A673 (cell line): ENCODE measurements around the gene TJAP1. TPM values are rescaled to one million over a fixed set of nuclear protein-coding genes. Genes with fewer than 3 reads are reported as not detected.

ENCODE experiments used
- Bru-seq: library from RNA; stranded (reverse); fragments of 400-500 nt; gene quantifications from one replicate; lab custom pipeline; 2021; lab: Mats Ljungman, UMichigan
- BruChase-seq, 2 experiments: library from RNA; stranded (reverse); fragments of 400-500 nt; gene quantifications; one replicate each; lab custom pipeline; 2021; lab: Mats Ljungman, UMichigan
- BruUV-seq: library from RNA; stranded (reverse); fragments of 400-500 nt; replicated peaks from 2 replicates; lab custom pipeline; 2021; lab: Mats Ljungman, UMichigan
- CTCF ChIA-PET: fragments of 300-600 bp; sonication (Branson Sonifier 250); formaldehyde crosslinking; loops from one replicate; lab custom pipeline; 2022; ENCODE audit warnings: antibody characterized with exemption; lab: Charles Lee
- POLR2A ChIA-PET: fragments of 300-600 bp; sonication (Branson Sonifier 250); formaldehyde crosslinking; loops from one replicate; lab custom pipeline; 2022; ENCODE audit warnings: antibody characterized with exemption; ENCODE audit not compliant: low non-redundant PET; lab: Charles Lee
- DNase-seq: peaks from one replicate; pipeline ENCODE4 v3.0.0-alpha.2; 2015; ENCODE audit warnings: low spot score
- H3K27ac ChIP-seq: fragments of 200-600 bp; sonication (generic); 2 replicates; pipeline ENCODE4 v1.5.1; 2016; ENCODE audit warnings: mixed run types, low read depth, mild to moderate bottlenecking, mixed read lengths, antibody characterized with exemption, low read length; ENCODE audit not compliant: poor library complexity, severe bottlenecking
- H3K27me3 ChIP-seq: fragments of 200-600 bp; sonication (generic); replicated peaks from 2 replicates; pipeline ENCODE4 v1.6.1; 2017; ENCODE audit warnings: mixed run types, low read depth, mild to moderate bottlenecking, mixed read lengths, antibody characterized with exemption, low read length; ENCODE audit not compliant: insufficient read depth, poor library complexity
- H3K36me3 ChIP-seq: fragments of 200-600 bp; sonication (generic); 2 replicates; pipeline ENCODE4 v1.6.1; 2016; ENCODE audit warnings: mixed run types, mild to moderate bottlenecking, mixed read lengths, antibody characterized with exemption, low read length; ENCODE audit not compliant: insufficient read depth, poor library complexity, severe bottlenecking
- H3K4me1 ChIP-seq: fragments of 200-600 bp; sonication (generic); 2 replicates; pipeline ENCODE4 v1.6.1; 2017; ENCODE audit warnings: mixed run types, mild to moderate bottlenecking, mixed read lengths, antibody characterized with exemption, low read length; ENCODE audit not compliant: insufficient read depth, poor library complexity, severe bottlenecking
- H3K4me3 ChIP-seq: fragments of 200-600 bp; sonication (generic); 2 replicates; pipeline ENCODE4 v1.5.1; 2016; ENCODE audit warnings: low read depth, mixed run types, mild to moderate bottlenecking, mixed read lengths, low read length; ENCODE audit not compliant: poor library complexity, severe bottlenecking
- H3K9me3 ChIP-seq: fragments of 200-600 bp; sonication (generic); 2 replicates; pipeline ENCODE4 v1.6.1; 2016; ENCODE audit warnings: mixed run types, low read depth, mild to moderate bottlenecking, mixed read lengths, antibody characterized with exemption, low read length; ENCODE audit not compliant: poor library complexity, severe bottlenecking
- CTCF ChIP-seq: fragments of 300-800, 200-600 bp; sonication (generic); conservative IDR thresholded peaks from 2 replicates; pipeline ENCODE4 v1.5.1; 2017; ENCODE audit warnings: low read depth, mild to moderate bottlenecking, antibody characterized with exemption, low read length, moderate library complexity, mixed read lengths
- EZH2 ChIP-seq: fragments of 200-600 bp; sonication (generic); IDR thresholded peaks from 2 replicates; pipeline ENCODE4 v1.6.1; 2017; ENCODE audit warnings: borderline replicate concordance, low read depth, mild to moderate bottlenecking, mixed read lengths, antibody characterized with exemption, low read length; ENCODE audit not compliant: poor library complexity, severe bottlenecking
- intact Hi-C: fragments of 100-400 bp; cut with micrococcal nuclease; formaldehyde crosslinking; loops from one replicate; pipeline ENCODE4 v1.10.0; 2022; ENCODE audit not compliant: unreplicated experiment
- long read RNA-seq: library from polyadenylated mRNA; stranded (forward); transcript quantifications from one replicate; pipeline ENCODE4 v2.0.0, GENCODE V29; 2022
- total RNA-seq: library from RNA; stranded (reverse); gene quantifications from 2 replicates; pipeline ENCODE4 v1.2.3, GENCODE V29; 2021

TJAP1 gene
- total RNA-seq: 39.1 and 46.0 TPM in 2 replicates
- percentile 70 among the genes with signal in this experiment for Bru-seq, nascent RNA
- BruChase-seq, experiment 1, labeled RNA remaining after a 2-hour chase: percentile 69 among the genes with signal in this experiment
- BruChase-seq, experiment 2, labeled RNA remaining after a 6-hour chase: percentile 70 among the genes with signal in this experiment
- long read RNA-seq, transcript TJAP1-205 (10 exons, 2,665 nt): major isoform, 7 of 79 reads
- long read RNA-seq, partial matches to known transcripts: 9 of 79 reads
- long read RNA-seq, other reads (novel, unspliced or antisense): 59 of 79 reads

DNA sequence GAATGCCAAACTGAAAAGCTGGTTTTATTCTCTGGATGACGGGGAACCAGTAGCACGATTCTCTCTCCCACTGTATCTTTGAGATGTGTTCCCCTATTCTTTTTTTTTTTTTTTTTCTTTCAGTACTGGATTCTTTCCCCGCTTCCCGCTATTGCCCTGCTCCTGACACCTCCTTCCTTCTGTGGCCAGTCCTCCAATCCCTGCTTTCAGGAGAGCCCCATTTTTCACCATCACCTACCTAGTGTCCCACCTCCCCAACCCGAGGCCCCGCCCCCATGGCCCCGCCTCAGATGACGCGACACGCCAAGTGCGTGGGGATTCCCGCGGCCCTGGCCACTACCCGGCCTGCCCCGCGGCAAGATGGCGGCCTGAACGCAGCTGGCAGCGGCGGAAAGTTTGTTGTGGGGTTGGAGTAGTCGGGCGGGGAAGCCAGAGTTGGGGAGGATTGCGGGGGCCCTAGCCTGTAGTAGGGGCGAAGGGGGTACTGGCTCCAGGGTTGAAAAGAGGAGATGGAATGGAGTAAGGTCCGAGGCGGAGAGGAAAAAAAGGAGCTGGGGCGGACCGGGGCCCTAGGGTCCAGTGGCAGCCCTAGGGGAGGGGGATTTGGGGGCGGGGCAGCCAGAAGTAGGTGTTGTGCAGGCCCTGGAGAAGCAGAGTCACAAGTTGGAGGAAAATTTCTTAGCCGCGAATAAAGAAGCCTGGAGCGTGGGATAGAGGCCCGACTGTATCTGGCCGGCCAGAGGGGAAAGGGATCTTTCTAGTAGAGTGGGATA, at the start of gene TJAP1:
TSS of gene TJAP1 (plus strand) at position 336 of the 773 bp plus-strand sequence. CDS start 21,432 bp downstream, outside the sequence.
- ChIA-PET POLR2A (interaction anchor here (0.6 to 0.7 kb wide), 2 partner anchors 353 to 611 kb away, joined by 5 to 6 read pairs; no protein-coding TSS in a partner anchor), CTCF (interaction anchor here (0.5 to 0.7 kb wide), 2 partner anchors 16 to 218 kb away, joined by 3 read pairs; no protein-coding TSS in a partner anchor)
- H3K4me1 ChIP-seq: peaks cover 33% of the 10 kb centered on the region
- TF ChIP-seq CTCF (no peak), EZH2 (no peak)
- no peaks in the 10 kb centered on the region for H3K9me3 ChIP-seq
- peak within 1 kb of the TSS; percentile 74 for H3K4me3 ChIP-seq
- no peaks in the 10 kb centered on the region for H3K36me3 ChIP-seq
- DNase-seq: peak; percentile 94
- no peaks in the 10 kb centered on the region for H3K27me3 ChIP-seq
- intact Hi-C loops: no loop called here
- H3K27ac ChIP-seq: peak within 1 kb of the TSS; percentile 89
- BruUV-seq: no TSS peak

DNA sequence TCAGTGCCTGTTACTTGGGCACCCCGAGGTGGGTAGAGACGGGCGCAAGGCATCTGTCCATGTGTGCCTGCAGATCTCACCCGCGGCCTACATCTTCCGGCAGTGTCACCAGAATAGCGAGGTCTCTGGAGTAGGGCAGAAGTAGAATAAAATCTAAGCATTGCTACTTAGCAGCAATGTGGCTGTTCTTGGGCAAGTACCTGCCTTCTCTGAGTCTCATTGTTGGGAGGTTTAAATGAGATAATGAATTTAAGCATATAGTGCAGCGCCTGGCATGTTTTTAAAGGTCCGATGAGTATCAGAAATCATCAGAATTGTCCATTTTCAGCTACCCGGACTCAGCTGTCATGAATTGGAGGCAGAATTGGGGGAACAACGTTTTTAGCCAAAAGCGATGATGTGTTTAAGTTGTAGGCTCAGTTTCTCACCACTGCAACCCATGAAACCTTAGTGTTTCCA, 49.2 kb upstream of the TJAP1 start:
- BruUV-seq: TSS peak; percentile 57
- H3K27ac ChIP-seq: peak overlapping the region; percentile 86
- H3K4me3 ChIP-seq: peak overlapping the region; percentile 79
- no peaks in the 10 kb centered on the region for H3K27me3 ChIP-seq
- ChIA-PET POLR2A (interaction anchor here (0.6 kb wide), 1 partner anchor 9 kb away, joined by 3 read pairs; no protein-coding TSS in a partner anchor), CTCF (no interaction called here)
- TF ChIP-seq CTCF (no peak), EZH2 (no peak)
- H3K36me3 ChIP-seq: no peaks in the 10 kb centered on the region
- no peak for DNase-seq
- intact Hi-C loops: no loop called here
- no peaks in the 10 kb centered on the region for H3K9me3 ChIP-seq
- H3K4me1 ChIP-seq: peaks cover 8% of the 10 kb centered on the region

GRCh38 chr6:43428874-43429273, 48.5 kb upstream of the TJAP1 start:
- no TSS peak for BruUV-seq
- TF ChIP-seq CTCF: no peak
- TF ChIP-seq EZH2: no peak
- peaks cover 8% of the 10 kb centered on the region for H3K4me1 ChIP-seq
- ChIA-PET POLR2A (interaction anchor here (0.6 kb wide), 1 partner anchor 9 kb away, joined by 3 read pairs; no protein-coding TSS in a partner anchor), CTCF (no interaction called here)
- H3K36me3 ChIP-seq: no peaks in the 10 kb centered on the region
- intact Hi-C loops: no loop called here
- no peaks in the 10 kb centered on the region for H3K9me3 ChIP-seq
- peak overlapping the region; percentile 79 for H3K4me3 ChIP-seq
- no peak overlapping the region for H3K27ac ChIP-seq
- DNase-seq: no peak
- no peaks in the 10 kb centered on the region for H3K27me3 ChIP-seq
